B cell (primary cell): ENCODE data around the gene TMCC3.

Experiments
- EZH2 ChIP-seq: IDR thresholded peaks from 2 replicates; pipeline ENCODE4 v1.6.1; 2012; ENCODE audit warnings: borderline replicate concordance, low read depth, mild to moderate bottlenecking, moderate library complexity, low read length; ENCODE audit not compliant: insufficient read depth, poor library complexity, severe bottlenecking
- TF ChIP-seq, protein P1 (sequence below): fragments of 200-600 bp; IDR thresholded peaks from one replicate; pipeline ENCODE4 v1.8.0; 2022; ENCODE audit warnings: antibody characterized with exemption, mild to moderate bottlenecking

DNA sequence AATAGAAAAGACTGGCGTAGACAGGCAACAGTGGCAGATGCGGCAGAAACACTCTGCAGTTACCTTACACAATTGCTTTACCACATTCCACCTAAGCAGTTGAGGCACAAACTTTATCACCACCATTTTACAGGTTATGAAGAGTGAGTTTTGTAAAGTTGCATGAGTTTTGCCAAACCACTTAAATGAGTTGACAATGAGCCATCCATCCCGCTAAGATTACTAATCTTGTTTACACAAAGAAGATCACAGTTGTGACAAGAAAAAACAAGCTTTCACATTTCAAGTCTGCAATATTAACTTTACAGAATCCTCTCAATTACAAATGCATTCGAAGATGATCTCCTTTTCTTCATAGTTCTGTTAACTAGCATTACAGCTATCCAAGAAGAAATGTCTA lies 1.8 kb downstream of the TMCC3 start:
- TF ChIP-seq, protein P1, sequence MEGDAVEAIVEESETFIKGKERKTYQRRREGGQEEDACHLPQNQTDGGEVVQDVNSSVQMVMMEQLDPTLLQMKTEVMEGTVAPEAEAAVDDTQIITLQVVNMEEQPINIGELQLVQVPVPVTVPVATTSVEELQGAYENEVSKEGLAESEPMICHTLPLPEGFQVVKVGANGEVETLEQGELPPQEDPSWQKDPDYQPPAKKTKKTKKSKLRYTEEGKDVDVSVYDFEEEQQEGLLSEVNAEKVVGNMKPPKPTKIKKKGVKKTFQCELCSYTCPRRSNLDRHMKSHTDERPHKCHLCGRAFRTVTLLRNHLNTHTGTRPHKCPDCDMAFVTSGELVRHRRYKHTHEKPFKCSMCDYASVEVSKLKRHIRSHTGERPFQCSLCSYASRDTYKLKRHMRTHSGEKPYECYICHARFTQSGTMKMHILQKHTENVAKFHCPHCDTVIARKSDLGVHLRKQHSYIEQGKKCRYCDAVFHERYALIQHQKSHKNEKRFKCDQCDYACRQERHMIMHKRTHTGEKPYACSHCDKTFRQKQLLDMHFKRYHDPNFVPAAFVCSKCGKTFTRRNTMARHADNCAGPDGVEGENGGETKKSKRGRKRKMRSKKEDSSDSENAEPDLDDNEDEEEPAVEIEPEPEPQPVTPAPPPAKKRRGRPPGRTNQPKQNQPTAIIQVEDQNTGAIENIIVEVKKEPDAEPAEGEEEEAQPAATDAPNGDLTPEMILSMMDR = no peak
- no peak for TF ChIP-seq EZH2
